Measurements from ENCODE around the gene IMPDH2.
A peak's percentile ranks its signal among the peaks of the same experiment; 100 is the strongest.

Gene IMPDH2

GRCh38 chr3:48999085-48999858, 29.9 kb downstream of the IMPDH2 start:
- no peak overlapping the region for H3K4me3 ChIP-seq (ENCODE audit: low read depth, low read length)
- in situ Hi-C loops (cut with HindIII; ENCODE audit: low sequenced_read_pairs) = no loop called here
- TF ChIP-seq CTCF (IDR thresholded peaks at IDR 0.05; ENCODE audit: low read depth, low read length, missing control alignments) = no peak
- DNase-seq (ENCODE audit: low read depth) = no peak

DNA sequence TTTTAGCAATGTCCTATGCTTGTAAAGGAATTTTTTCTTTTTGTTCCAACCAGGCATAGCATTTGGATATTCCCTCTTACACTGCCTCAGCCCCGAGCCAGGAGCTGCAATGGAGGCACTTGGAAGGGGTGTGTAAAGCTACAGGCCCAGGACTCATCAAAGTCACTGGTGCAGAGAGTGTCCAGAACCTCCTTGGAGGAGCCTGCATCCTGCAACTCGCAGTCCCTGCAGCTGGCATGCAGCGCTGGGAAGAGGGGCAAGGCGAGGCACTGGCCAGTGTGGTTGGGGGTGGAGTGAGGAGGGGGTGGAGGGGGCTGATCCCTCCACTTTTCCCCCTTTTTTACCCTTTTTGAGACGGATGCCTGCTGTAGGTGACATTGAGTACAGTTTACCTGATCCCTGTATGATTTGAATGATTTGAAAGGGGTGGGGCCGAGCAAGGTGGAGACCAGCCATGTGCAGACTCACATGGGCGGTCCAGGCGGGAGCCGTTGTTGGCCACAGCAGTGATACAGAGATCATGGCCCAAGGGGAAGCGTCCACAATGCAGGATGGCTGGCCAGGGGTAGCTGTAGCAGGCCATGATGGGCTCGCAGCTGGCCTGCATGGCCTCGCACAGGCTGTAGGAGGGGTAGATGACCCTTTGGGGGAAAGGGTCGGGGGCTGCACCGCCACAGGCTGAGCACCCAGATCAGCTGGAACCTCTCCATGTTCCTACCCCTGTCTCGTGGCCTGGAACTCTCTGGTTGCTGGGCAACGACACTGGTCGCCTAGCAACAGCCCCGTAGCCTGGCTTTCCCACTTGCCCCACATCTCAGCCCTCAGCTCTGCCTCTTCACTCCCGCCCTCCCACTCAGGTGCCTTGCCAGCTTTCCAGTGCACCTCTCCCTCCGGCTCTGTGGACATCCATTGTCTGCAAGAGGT, 31.2 kb downstream of the IMPDH2 start:
- DNase-seq (ENCODE audit: low read depth) = no peak
- in situ Hi-C loops (cut with HindIII; ENCODE audit: low sequenced_read_pairs) = no loop called here
- H3K4me3 ChIP-seq (ENCODE audit: low read depth, low read length) = no peak overlapping the region
- no peak for TF ChIP-seq CTCF (IDR thresholded peaks at IDR 0.05; ENCODE audit: low read depth, low read length, missing control alignments)

DNA sequence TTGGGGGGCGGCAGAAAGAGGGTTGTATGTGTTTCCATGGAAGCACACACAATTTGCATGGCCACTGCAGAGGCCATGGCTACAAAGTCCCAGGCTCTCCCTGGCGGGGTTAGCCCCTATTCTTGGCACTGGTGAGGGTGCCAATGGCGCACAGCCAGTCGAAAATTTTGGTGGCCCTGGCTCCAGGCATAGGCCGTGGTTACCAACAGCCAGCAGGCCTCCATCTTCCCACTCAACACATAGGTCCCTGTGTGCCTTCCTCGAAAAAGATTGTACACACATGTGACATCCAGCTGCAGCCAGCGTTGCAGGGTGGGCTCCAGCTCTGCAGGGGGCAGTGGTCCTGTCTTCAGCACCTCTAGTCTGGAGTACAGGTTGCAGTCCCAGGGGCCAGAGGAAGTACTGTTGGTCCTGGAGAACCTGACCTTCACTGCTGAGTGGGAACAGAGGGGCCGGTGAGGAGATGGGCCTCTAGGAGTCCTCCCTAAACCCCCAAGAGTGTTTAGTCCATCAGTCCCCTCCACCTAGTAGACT, 32.0 kb downstream of the IMPDH2 start:
- TF ChIP-seq CTCF (IDR thresholded peaks at IDR 0.05; ENCODE audit: low read depth, low read length, missing control alignments) = no peak
- no peak overlapping the region for H3K4me3 ChIP-seq (ENCODE audit: low read depth, low read length)
- no peak for DNase-seq (ENCODE audit: low read depth)
- in situ Hi-C loops (cut with HindIII; ENCODE audit: low sequenced_read_pairs) = no loop called here

GRCh38 chr3:48996640-48997039, 32.6 kb downstream of the IMPDH2 start:
- TF ChIP-seq CTCF (IDR thresholded peaks at IDR 0.05; ENCODE audit: low read depth, low read length, missing control alignments) = no peak
- DNase-seq (ENCODE audit: low read depth) = no peak
- in situ Hi-C loops (cut with HindIII; ENCODE audit: low sequenced_read_pairs) = no loop called here
- no peak overlapping the region for H3K4me3 ChIP-seq (ENCODE audit: low read depth, low read length)

DNA sequence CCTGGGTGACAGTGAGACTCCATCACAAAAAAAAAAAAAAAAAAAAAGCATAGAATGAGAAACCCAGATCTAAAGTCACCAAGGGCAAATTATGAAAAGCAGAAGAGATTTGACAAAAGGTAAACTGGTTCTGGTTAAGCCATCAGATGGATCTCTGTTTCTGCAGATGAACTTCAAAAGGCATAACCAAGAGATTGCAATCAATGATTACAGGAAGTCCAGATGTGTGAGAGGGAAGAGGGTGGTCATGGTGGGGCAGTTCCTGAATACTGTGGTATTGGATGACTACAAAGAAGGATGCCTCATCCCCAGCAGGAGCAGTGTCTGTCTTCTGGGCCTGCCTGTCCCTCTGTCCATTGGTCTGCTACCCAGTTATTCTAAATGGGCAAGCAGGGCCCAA, 35.4 kb downstream of the IMPDH2 start:
- no peak for DNase-seq (ENCODE audit: low read depth)
- in situ Hi-C loops (cut with HindIII; ENCODE audit: low sequenced_read_pairs) = no loop called here
- TF ChIP-seq CTCF (IDR thresholded peaks at IDR 0.05; ENCODE audit: low read depth, low read length, missing control alignments) = no peak
- no peak overlapping the region for H3K4me3 ChIP-seq (ENCODE audit: low read depth, low read length)

DNA sequence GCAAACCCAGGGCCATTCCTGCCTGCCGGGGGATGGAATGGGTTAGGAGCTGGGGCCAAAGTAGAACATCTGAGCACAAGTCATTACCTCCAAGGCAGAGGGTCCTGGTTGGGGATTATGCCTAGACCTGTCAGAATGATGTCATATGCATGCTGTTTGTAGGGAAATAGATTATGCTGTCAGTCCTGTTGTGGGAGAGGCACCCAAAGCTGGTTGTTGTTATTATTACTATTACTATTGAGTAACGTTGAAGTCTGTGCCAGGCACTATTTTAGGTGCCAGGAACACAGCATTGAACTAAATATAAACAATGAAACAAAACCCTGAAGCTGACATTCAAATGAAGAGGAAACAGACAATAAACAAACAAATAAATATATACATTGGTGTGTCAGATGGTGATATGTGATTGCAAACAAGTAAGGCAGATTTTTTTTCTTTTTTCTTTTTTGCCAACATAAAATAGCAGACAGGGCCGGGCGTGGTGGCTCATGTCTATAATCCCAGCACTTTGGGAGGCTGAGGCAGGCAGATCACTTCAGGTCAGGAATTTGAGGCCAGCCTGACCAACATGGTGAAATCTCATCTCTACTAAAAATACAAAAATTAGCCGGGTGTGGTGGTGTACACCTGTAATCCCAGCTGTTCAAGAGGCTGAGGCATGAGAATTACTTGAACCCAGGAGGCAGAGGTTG, 37.2 kb downstream of the IMPDH2 start:
- peak overlapping the region; percentile 78 for H3K4me3 ChIP-seq (ENCODE audit: low read depth, low read length)
- no peak for TF ChIP-seq CTCF (IDR thresholded peaks at IDR 0.05; ENCODE audit: low read depth, low read length, missing control alignments)
- in situ Hi-C loops (cut with HindIII; ENCODE audit: low sequenced_read_pairs) = no loop called here
- no peak for DNase-seq (ENCODE audit: low read depth)
